ENCODE measurements around the gene B3GAT3. TPM values are rescaled to one million over a fixed set of nuclear protein-coding genes. Genes with fewer than 3 reads are reported as not detected.

Gene B3GAT3
- total and polyA plus RNA-seq, 2 of the 8 experiments (the other 6 are each of a cell fraction or from before 2014, with no cell fraction given): 28.0 to 39.0 TPM

GRCh38 chr11:62574363-62575071 is 47.3 kb downstream of the B3GAT3 start:
- H3K9me3 ChIP-seq (ENCODE audit: insufficient read depth in 2 of 2, low read depth in 1 of 2, low read length in 1 of 2): no peaks in the 10 kb centered on the region
- H2BK120ac ChIP-seq (replicated peaks; ENCODE audit: low read depth, low read length): no peak overlapping the region
- no peak overlapping the region for H2AFZ ChIP-seq (ENCODE audit: low read length)
- H2BK5ac ChIP-seq (ENCODE audit: low read depth, low read length): no peak overlapping the region
- no peak overlapping the region for H3K23ac ChIP-seq (ENCODE audit: insufficient read length)
- peak overlapping the region; percentile 65 for H3K4ac ChIP-seq (replicated peaks; ENCODE audit: insufficient read length, low read depth, low read length)
- peak overlapping the region; percentile 57; the same call in 1 of the 2 replicates for H3K27ac ChIP-seq (ENCODE audit: low read depth, low read length)
- FAIRE-seq: no peak
- no peak overlapping the region for H2BK12ac ChIP-seq (ENCODE audit: low read depth, low read length)
- H3K9ac ChIP-seq (replicated peaks in 1 of 4; ENCODE audit: extremely low read depth in 1 of 4, low read depth in 3 of 4, low read length in 3 of 4): peak overlapping the region; percentile 66 to 86 (median 81)
- peak overlapping the region; percentile 34 for H4K91ac ChIP-seq (replicated peaks; ENCODE audit: insufficient read length, low read length)
- H2AK5ac ChIP-seq (ENCODE audit: low read depth, low read length): no peak overlapping the region
- H3K4me1 ChIP-seq (replicated peaks in 1 of 4; ENCODE audit: control insufficient read depth in 3 of 4, insufficient read depth in 4 of 4, low read length in 3 of 4): peaks cover 0 to 11% (median 7%) of the 10 kb centered on the region in 4 experiments; a peak in 4 of 7 replicates
- H3K79me1 ChIP-seq (ENCODE audit: low read depth, low read length): 0 out of 2 replicates have a peak, but pooled peaks cover 4% of the 10 kb centered on the region
- CTCF ChIA-PET (ENCODE audit: partially characterized antibody): interaction anchor here (0.6 to 1.9 kb wide), 16 partner anchors 11 to 190 kb away, joined by 3 to 11 read pairs (median 4); partner anchors contain the start of genes EML3 and MTA2
- peak overlapping the region; percentile 13 for H3K56ac ChIP-seq (replicated peaks; ENCODE audit: insufficient read length, low read depth, low read length)
- DNase-seq (ENCODE audit: low read depth in 1 of 2, low spot score in 2 of 2): no peak
- H2BK15ac ChIP-seq (ENCODE audit: low read length): no peak overlapping the region
- peak overlapping the region; percentile 50 to 93 (median 84) for H3K4me3 ChIP-seq (ENCODE audit: extremely low read depth in 1 of 4, insufficient read depth in 2 of 4, low read depth in 3 of 4, low read length in 4 of 4)
- peak overlapping the region; percentile 79 to 85 for H3K4me2 ChIP-seq (ENCODE audit: insufficient read depth in 1 of 2, low read depth in 2 of 2, low read length in 2 of 2)
- H3K36me3 ChIP-seq (ENCODE audit: control insufficient read depth in 2 of 4, insufficient read depth in 4 of 4, low read length in 3 of 4): peaks cover 28 to 47% (median 41%) of the 10 kb centered on the region in 4 experiments
- peaks cover 0 to 16% of the 10 kb centered on the region in 2 experiments for H4K20me1 ChIP-seq (replicated peaks in 1 of 2; ENCODE audit: control insufficient read depth in 1 of 2, insufficient read depth in 2 of 2, low read length in 2 of 2)
- POLR2A ChIA-PET (ENCODE audit: partially characterized antibody): interaction anchor here (0.7 to 20.7 kb wide), 49 partner anchors 8 to 998 kb away, joined by 3 to 336 read pairs (median 4); partner anchors contain the start of genes B3GAT3, BSCL2, C11orf98 and CSKMT
- peak overlapping the region; percentile 50 for H4K5ac ChIP-seq (ENCODE audit: insufficient read length, low read depth, low read length)
- peak overlapping the region; percentile 25 for H3K18ac ChIP-seq (ENCODE audit: extremely low read depth, low read length)
- no peak overlapping the region for H2BK20ac ChIP-seq (ENCODE audit: low read length)
- TF ChIP-seq SUZ12 (IDR thresholded peaks at IDR 0.05; ENCODE audit: low read length) (no peak), NANOG (IDR thresholded peaks at IDR 0.05; ENCODE audit: insufficient read depth, low read depth, low read length, poor library complexity, severe bottlenecking) (no peak), SAP30 (IDR thresholded peaks at IDR 0.05; ENCODE audit: insufficient read depth, insufficient replicate concordance, low read length) (peak; percentile 82), FOSL1 (IDR thresholded peaks at IDR 0.05; ENCODE audit: insufficient read depth, low read depth, low read length) (no peak), SIN3A (conservative IDR thresholded peaks at IDR 0.05 in 1 of 2, IDR thresholded peaks at IDR 0.05 in 1 of 2; ENCODE audit: low read depth in 1 of 2, low read length in 2 of 2) (peak; percentile 19 to 28; a peak in 2 of 4 replicates), SP4 (IDR thresholded peaks at IDR 0.05; ENCODE audit: low read length) (0 out of 2 replicates have a peak, but pooled peaks have one; percentile 26), KDM4A (IDR thresholded peaks at IDR 0.05; ENCODE audit: low read depth, low read length, severe bottlenecking) (peak; percentile 47), BRCA1 (IDR thresholded peaks at IDR 0.05; ENCODE audit: low read depth, low read length) (no peak), PHF8 (conservative IDR thresholded peaks at IDR 0.05; ENCODE audit: low read depth, low read length) (peak; percentile 15; the same call in 1 of the 2 replicates)
- no peaks in the 10 kb centered on the region for H3K27me3 ChIP-seq (replicated peaks in 1 of 4; ENCODE audit: control insufficient read depth in 3 of 4, extremely low read depth in 1 of 4, insufficient read depth in 3 of 4, low read length in 3 of 4)
- peaks cover 13% of the 10 kb centered on the region for H3K23me2 ChIP-seq (ENCODE audit: low read depth, low read length)
- H4K8ac ChIP-seq (ENCODE audit: extremely low read depth, insufficient read depth, low read length): no peak overlapping the region; the same call in 1 of the 2 replicates
- H3K14ac ChIP-seq (ENCODE audit: insufficient read length): no peak overlapping the region
- peaks cover 0 to 39% of the 10 kb centered on the region in 2 experiments for H3K79me2 ChIP-seq (ENCODE audit: control insufficient read depth in 1 of 2, insufficient read depth in 2 of 2, low read length in 2 of 2)
- WGBS, 2 experiments (ENCODE audit: extremely low coverage in 1 of 2, insufficient coverage in 1 of 2, insufficient read length in 1 of 2, insufficient replicate concordance in 2 of 2, low coverage in 1 of 2, low lambda C conversion rate in 2 of 2, missing lambda C conversion rate in 1 of 2): 21% methylated on average over 33 of the region's 33 CpGs; no CpG with 5 or more reads in 1 of the 2 experiments

Data from H1 (cell line).